K562 (cell line): Measurements from ENCODE around the gene WARS2. TPM values are rescaled to one million over a fixed set of nuclear protein-coding genes. Genes with fewer than 3 reads are reported as not detected.

Experiments used
- ATF4 ChIP-seq: fragments of 450-650 bp; formaldehyde crosslinking; IDR thresholded peaks from 2 replicates; pipeline ENCODE4 v1.4.0; 2022; ENCODE audit warnings: mild to moderate bottlenecking, moderate library complexity
- FOSL1 ChIP-seq: fragments of 200-800 bp; sonication (Bioruptor generic); conservative IDR thresholded peaks from 2 replicates; pipeline ENCODE4 v1.6.1; 2016; ENCODE audit warnings: missing genetic modification characterization, missing compliant biosample characterization
- FUS ChIP-seq: fragments of 200-400 bp; formaldehyde crosslinking; optimal IDR thresholded peaks from 2 replicates; pipeline ENCODE3; 2017; ENCODE audit warnings: low read depth, low read length
- HMGN3 ChIP-seq: IDR thresholded peaks from 2 replicates; pipeline ENCODE4 v1.6.1; 2011; ENCODE audit warnings: borderline replicate concordance, low read depth, mild to moderate bottlenecking, mixed read lengths, low read length; ENCODE audit not compliant: insufficient read length; ENCODE audit errors: extremely low read depth
- MCM5 ChIP-seq: fragments of 450-650 bp; IDR thresholded peaks from 2 replicates; pipeline ENCODE4 v1.6.1; 2016; ENCODE audit warnings: low read depth
- MEIS2 ChIP-seq: fragments of 450-650 bp; IDR thresholded peaks from 2 replicates; pipeline ENCODE4 v1.6.1; 2014; ENCODE audit warnings: mild to moderate bottlenecking; ENCODE audit not compliant: partially characterized antibody
- NBN ChIP-seq: fragments of 450-650 bp; IDR thresholded peaks from 2 replicates; pipeline ENCODE4 v1.6.1; 2016; ENCODE audit warnings: low read depth, mild to moderate bottlenecking
- NKRF ChIP-seq: fragments of 450-650 bp; IDR thresholded peaks from 2 replicates; pipeline ENCODE4 v1.6.1; 2016; ENCODE audit warnings: borderline replicate concordance
- ZNF239 ChIP-seq: fragments of 250-450 bp; sonication (Bioruptor Pico); IDR thresholded peaks from 2 replicates; pipeline ENCODE4 v1.4.0; 2020; ENCODE audit warnings: mild to moderate bottlenecking
- polyA plus RNA-seq, 8 experiments: library from polyadenylated mRNA; depleted of rRNA in 4 of 8; stranded (reverse) in 5 of 8; unstranded in 3 of 8; fragments of >200 nt; fragmentation: Nextera tagmentation in 2 of 8; fragmentation: Illumina TruSeq in 1 of 8; extraction: Ambion mirVana in 2 of 8; extraction: Trizol in 1 of 8; gene quantifications; 2 replicates each; pipeline versions ENCODE4 v1.2.1 to v1.2.3, GENCODE V29; 2011 to 2014; ENCODE audit warnings: inconsistent platforms in 1 of 8, missing spikeins in 1 of 8
- total RNA-seq, 7 experiments: library from RNA; depleted of rRNA in 6 of 7; stranded (reverse); fragments of >200 nt in 6 of 7; fragmentation: Illumina TruSeq in 2 of 7; extraction: Trizol in 2 of 7; gene quantifications; 2 replicates each; pipeline versions ENCODE4 v1.2.1 to v1.2.3, GENCODE V29; 2011 to 2021; ENCODE audit warnings: low replicate concordance in 1 of 7
- TF ChIP-seq, protein P1 (sequence below): fragments of 250-450 bp; sonication (Bioruptor Pico); IDR thresholded peaks from 2 replicates; pipeline ENCODE4 v1.9.0; 2021; ENCODE audit warnings: mild to moderate bottlenecking, inconsistent platforms
- TF ChIP-seq, protein P2 (sequence below), 2 experiments: fragments of 450-650 bp in 1 of 2; sonication (generic) in 1 of 2; formaldehyde crosslinking in 1 of 2; IDR thresholded peaks; 2 replicates each; pipeline versions ENCODE4 v1.7.1 to v1.9.0; 2016 to 2022; ENCODE audit warnings: inconsistent platforms in 1 of 2, mild to moderate bottlenecking in 1 of 2, missing genetic modification reagents in 1 of 2

The WARS2 gene
- total and polyA plus RNA-seq, 9 of the 15 experiments (the other 6 are each of a cell fraction or from before 2014, with no cell fraction given) = 5.7 to 18.0 (median 16.9) TPM

DNA sequence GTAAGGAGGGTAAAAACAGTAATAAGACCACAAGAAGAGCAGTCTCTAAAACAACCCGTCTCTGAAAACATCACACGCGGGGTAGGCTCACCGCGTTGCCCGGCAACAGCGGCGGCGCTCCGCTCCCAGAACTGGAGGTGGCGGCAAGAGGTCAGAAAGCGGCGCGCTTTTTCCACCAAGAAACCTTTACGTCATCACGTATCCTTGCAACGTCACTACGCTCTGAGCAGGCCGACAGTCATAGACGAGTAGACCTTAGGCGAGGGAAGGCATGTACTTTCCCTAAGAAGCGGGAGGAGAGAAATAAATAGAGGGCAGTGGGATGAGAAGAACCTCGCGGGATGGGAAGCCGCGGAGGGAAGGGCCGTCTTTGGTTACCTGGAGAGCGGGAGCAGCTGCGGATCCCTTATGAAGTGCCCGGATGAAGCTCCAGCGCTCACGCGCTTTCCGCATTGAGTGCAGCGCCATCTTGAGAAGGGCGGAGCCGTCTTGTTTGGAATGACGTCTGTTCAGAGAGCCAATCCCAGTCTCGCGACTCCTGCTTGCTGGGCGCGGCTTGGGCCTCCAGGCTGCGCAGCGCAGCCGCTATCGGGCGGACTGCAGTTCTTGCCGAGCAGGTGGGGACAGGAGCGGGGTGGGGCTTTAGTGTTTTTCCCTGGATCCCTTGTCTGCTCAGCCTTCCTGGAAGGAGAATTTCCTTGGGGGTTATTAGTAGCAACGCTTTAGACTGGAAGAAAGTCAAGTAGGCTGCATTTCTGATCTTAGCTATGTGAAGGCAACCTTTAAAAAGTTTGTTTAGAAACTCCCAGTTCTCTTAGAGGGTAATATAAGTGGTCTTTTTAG, at the start of gene WARS2 (continued):
- TF ChIP-seq, protein P1, sequence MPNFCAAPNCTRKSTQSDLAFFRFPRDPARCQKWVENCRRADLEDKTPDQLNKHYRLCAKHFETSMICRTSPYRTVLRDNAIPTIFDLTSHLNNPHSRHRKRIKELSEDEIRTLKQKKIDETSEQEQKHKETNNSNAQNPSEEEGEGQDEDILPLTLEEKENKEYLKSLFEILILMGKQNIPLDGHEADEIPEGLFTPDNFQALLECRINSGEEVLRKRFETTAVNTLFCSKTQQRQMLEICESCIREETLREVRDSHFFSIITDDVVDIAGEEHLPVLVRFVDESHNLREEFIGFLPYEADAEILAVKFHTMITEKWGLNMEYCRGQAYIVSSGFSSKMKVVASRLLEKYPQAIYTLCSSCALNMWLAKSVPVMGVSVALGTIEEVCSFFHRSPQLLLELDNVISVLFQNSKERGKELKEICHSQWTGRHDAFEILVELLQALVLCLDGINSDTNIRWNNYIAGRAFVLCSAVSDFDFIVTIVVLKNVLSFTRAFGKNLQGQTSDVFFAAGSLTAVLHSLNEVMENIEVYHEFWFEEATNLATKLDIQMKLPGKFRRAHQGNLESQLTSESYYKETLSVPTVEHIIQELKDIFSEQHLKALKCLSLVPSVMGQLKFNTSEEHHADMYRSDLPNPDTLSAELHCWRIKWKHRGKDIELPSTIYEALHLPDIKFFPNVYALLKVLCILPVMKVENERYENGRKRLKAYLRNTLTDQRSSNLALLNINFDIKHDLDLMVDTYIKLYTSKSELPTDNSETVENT (CRISPR knock-in tag) = no peak
- TF ChIP-seq NBN = peak; percentile 94
- no peak for TF ChIP-seq FUS
- TF ChIP-seq, protein P2, sequence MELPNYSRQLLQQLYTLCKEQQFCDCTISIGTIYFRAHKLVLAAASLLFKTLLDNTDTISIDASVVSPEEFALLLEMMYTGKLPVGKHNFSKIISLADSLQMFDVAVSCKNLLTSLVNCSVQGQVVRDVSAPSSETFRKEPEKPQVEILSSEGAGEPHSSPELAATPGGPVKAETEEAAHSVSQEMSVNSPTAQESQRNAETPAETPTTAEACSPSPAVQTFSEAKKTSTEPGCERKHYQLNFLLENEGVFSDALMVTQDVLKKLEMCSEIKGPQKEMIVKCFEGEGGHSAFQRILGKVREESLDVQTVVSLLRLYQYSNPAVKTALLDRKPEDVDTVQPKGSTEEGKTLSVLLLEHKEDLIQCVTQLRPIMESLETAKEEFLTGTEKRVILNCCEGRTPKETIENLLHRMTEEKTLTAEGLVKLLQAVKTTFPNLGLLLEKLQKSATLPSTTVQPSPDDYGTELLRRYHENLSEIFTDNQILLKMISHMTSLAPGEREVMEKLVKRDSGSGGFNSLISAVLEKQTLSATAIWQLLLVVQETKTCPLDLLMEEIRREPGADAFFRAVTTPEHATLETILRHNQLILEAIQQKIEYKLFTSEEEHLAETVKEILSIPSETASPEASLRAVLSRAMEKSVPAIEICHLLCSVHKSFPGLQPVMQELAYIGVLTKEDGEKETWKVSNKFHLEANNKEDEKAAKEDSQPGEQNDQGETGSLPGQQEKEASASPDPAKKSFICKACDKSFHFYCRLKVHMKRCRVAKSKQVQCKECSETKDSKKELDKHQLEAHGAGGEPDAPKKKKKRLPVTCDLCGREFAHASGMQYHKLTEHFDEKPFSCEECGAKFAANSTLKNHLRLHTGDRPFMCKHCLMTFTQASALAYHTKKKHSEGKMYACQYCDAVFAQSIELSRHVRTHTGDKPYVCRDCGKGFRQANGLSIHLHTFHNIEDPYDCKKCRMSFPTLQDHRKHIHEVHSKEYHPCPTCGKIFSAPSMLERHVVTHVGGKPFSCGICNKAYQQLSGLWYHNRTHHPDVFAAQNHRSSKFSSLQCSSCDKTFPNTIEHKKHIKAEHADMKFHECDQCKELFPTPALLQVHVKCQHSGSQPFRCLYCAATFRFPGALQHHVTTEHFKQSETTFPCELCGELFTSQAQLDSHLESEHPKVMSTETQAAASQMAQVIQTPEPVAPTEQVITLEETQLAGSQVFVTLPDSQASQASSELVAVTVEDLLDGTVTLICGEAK (IDR thresholded peaks at IDR 0.05) = peak; percentile 6; the same call in 1 of the 2 replicates
- TF ChIP-seq, protein P2 (CRISPR knock-in tag; IDR thresholded peaks at IDR 0.05) = no peak
- peak; percentile 55; the same call in 1 of the 2 replicates for TF ChIP-seq ATF4 (CRISPR knock-in tag)
- peak; percentile 67 for TF ChIP-seq FOSL1 (tag)
- peak; percentile 98; the same call in 1 of the 2 replicates for TF ChIP-seq NKRF
- peak; percentile 84 for TF ChIP-seq MEIS2
- no peak for TF ChIP-seq MCM5
- peak; percentile 43; the same call in 1 of the 2 replicates for TF ChIP-seq ZNF239 (CRISPR knock-in tag)
- no peak for TF ChIP-seq HMGN3
